Measurements from ENCODE around the gene RNF17.
"Not testable (repeated sequence)": the region's sequence is repeated elsewhere in the genome, so short reads cannot be mapped to it uniquely, and the experiment has no call there.

Gene RNF17

DNA sequence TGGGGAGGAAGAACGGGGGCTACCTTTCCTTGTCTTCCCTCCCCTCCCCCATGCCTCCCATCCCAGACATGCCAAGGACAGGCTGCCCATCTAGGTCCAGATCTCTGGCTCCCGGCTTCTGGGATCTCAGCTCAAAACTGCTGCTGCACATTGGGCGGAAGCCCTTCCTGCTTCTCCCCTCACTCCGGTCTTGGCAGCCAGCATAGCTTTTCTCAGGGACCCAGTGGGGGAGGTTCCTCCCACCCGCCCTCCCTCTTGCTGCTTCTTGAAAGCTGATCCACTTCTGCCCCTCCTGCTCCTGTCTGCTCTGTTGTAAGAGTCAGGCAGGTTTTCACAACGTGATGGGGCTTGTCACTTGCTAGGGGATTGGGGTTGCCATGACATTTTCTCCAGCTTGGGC, 21.7 kb upstream of the RNF17 start:
- in situ Hi-C loops (cut with MboI; ENCODE audit: low sequenced_read_pairs): no loop called here

DNA sequence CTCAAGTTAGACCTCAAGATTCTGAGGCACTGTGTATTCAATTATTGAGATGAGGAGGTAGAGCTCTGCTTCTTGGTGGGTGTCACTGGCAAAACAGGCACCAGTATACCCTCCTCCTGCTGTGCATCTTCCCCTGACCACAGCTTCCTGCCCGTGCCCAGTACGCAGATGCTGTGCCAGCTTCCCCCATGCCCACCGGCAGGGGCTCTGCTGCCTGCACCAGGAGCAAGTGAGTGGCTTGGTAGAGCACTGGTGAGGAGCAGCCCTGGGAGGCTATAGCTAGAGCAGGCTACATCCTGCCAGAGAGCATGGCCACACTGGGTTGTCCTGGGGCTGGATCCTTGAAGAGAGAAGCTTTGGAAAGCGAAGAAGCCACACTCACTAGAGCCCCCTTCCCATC, 21.0 kb upstream of the RNF17 start:
- in situ Hi-C loops (cut with MboI; ENCODE audit: low sequenced_read_pairs): no loop called here

GRCh38 chr13:24744247-24744646, 19.7 kb upstream of the RNF17 start:
- in situ Hi-C loops (cut with MboI; ENCODE audit: low sequenced_read_pairs): no loop called here

- in situ Hi-C loops (cut with MboI; ENCODE audit: low sequenced_read_pairs): no loop called here
These were observed 18.5 kb upstream of the RNF17 start for GRCh38 chr13:24745516-24745860.

GRCh38 chr13:24745861-24746617, 17.9 kb upstream of the RNF17 start:
- in situ Hi-C loops (cut with MboI; ENCODE audit: low sequenced_read_pairs): no loop called here

- in situ Hi-C loops (cut with MboI; ENCODE audit: low sequenced_read_pairs): no loop called here
These were observed 17.2 kb upstream of the RNF17 start for GRCh38 chr13:24746618-24747247.

DNA sequence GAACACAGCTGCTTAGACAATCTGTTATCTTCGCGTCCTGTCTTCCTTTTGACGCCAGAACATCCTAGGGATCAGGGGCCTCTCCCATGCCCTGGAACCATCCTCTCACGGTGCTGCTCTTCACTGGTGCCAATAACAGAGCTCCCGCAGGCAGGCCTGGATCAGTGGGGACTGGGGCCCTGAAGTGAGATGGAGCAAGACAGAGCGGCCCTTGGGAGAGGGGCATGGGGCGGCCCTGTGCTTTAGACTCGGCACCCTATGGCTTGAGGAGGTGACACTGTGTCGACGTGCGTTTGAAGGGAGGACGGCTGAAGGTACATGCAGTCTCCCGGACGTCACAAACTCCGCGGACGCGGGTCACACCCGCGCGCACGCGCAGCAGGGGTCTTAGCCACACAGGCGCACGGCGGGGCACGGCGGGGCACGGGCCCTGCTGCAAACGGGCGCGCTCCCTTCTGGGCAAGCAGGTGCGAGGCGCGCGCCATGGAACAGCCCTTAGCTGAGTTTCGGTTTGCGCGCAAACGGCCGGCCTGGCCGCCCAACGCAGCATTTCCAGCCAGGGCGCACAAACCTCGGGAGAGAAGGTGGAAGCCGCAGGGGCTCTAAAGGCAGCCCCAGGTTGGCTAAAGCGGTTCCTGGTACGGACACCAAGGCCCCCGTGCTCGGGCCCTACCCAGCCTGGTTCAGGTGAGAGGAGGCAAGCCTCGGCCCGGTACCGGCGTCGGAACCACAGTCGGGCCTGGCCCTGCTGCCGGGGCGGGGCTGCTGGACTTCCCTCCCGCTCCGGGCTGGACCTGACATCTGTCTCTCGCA, 16.5 kb upstream of the RNF17 start:
- in situ Hi-C loops (cut with MboI; ENCODE audit: low sequenced_read_pairs): no loop called here

DNA sequence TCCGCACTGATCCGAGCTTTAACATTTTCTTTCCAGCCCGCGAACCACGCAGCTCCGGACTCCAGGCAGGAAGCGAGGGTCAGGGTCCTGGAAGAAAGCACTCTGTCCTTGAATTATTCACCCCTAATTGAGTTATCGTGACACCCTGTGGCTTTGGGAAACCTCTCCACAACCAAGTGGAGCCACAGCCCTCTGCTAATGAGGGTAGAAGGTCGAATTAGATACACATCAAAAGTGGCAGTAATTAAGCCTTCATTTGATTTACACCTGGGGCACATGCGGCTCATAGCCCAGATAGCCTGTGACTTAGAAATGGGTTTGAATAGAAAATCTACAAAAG, 15.9 kb upstream of the RNF17 start:
- in situ Hi-C loops (cut with MboI; ENCODE audit: low sequenced_read_pairs): no loop called here

GRCh38 chr13:24759197-24759596, 4.8 kb upstream of the RNF17 start:
- in situ Hi-C loops (cut with MboI; ENCODE audit: low sequenced_read_pairs): no loop called here

GRCh38 chr13:24764276-24764630, 284 bp downstream of the RNF17 start:
- in situ Hi-C loops (cut with MboI; ENCODE audit: low sequenced_read_pairs): no loop called here

- in situ Hi-C loops (cut with MboI; ENCODE audit: low sequenced_read_pairs): no loop called here
These were observed 13.2 kb downstream of the RNF17 start for GRCh38 chr13:24777171-24777570.

GRCh38 chr13:24784319-24784718, 20.4 kb downstream of the RNF17 start:
- in situ Hi-C loops (cut with MboI; ENCODE audit: low sequenced_read_pairs): no loop called here

DNA sequence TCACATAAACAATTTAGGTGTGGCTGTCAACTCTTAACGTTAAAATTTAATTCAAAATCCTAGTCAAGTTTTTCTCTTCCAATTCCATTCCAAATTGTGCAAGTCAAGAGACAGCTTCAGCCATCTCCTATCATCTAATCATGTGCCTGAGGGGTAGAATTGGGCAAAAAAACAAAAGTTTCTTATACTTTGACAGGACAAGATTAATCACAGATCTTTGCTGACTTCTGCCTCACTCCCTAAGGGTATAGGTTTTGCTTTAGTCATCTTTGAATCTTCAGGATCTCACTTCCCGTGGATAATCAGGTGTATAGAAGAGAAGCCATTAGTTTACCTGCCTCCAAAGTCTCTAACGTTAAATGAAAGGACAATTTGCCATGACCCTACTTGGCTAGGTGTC, 24.6 kb downstream of the RNF17 start:
- in situ Hi-C loops (cut with MboI; ENCODE audit: low sequenced_read_pairs): no loop called here

DNA sequence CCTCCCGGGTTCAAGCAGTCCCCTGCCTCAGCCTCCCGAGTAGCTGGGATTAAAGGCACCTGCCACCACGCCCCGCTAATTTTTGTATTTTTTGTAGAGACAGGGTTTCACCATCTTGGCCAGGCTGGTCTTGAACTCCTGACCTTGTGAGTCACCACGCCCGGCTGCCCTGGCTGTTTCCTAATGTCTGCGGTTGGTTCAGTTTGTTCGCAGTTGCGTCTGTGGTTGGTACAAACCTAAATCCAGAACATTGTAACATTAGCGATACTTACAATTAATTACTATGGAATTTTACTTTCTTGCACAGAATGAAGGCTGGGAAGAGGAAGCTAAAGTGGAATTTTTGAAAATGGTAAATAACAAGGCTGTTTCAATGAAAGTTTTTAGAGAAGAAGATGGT, 38.1 kb downstream of the RNF17 start:
- in situ Hi-C loops (cut with MboI; ENCODE audit: low sequenced_read_pairs): no loop called here

DNA sequence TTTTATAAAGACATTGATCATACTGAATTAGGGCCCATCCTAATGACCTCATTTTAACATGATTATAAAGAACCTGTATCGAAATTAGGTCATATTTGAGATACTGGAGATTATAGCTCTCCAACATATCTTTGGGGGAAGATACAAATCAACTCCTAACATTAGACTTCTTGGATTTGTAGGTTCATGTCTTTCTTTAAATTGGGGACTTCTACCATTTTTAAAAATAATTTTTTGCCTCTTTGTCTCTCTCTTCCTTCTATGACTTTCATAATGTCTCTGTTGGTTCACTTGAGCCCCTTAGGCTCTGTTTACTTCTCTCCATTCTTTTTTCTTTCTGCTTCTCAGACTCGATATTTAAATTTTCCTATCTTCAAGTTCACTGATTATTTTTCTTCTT, 57.2 kb downstream of the RNF17 start:
- in situ Hi-C loops (cut with MboI; ENCODE audit: low sequenced_read_pairs): no loop called here

DNA sequence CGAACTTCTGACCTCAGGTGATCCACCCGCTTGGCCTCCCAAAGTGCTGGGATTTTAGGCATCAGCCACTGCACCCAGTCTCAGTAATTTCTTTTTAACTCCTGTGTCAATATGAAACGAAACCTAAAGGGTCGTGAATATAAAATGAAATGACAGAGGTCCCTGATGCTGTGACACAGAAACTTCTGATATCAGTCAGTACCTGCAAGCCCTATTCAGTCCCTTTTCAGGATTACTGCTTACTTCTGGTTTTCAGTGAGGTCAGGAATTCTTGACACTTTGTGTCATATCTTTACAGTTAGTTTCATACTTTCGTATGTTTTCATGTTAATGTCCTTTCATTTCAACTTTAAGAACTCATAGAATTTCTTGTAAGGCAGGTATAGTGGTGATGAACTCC, 58.7 kb downstream of the RNF17 start:
- in situ Hi-C loops (cut with MboI; ENCODE audit: low sequenced_read_pairs): no loop called here

DNA sequence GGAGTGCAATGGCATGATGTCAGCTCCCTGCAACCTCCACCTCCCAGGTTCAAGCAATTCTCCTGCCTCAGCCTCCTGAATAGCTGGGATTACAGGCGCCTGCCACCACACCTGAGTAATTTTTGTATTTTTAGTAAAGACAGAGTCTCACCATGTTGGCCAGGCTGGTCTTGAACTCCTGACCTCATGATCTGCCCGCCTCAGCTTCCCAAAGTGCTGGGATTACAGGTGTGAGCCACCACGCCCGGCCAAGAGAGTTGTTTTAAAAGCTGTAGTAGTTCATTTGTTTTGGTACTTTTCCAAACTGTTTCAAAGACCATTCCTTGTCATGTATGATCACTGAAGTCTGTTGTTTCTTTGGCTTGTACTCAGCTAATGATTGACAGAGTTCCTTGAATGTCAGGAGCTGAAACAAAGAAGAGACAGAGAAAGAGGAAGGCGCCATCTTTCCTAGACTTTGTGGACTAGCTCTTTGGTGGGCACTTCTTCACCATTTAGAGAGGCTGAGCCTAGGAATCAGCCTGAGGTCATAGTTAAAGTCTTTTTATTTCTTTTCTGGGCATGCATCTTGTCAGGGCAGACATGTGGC, 59.2 kb downstream of the RNF17 start:
- in situ Hi-C loops (cut with MboI; ENCODE audit: low sequenced_read_pairs): not testable (repeated sequence)

DNA sequence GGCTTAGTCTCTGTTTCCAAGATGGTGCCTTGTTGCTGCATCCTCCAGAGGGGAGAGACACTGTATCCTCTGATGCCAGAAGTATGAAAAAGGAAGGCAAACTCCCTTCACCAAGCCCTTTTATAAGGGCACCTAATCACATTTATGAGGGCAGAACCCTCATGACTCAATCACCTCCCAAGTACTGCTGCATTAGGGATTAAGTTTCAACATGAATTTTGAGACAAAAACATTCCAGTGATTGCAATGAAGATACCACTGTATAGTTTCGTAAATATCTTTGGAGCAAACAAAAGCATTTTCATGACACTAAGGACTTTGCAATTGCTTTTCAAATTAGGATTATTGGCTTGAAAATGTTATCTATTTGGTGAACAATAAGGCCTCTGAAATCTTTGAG, 63.8 kb downstream of the RNF17 start:
- in situ Hi-C loops (cut with MboI; ENCODE audit: low sequenced_read_pairs): no loop called here

- in situ Hi-C loops (cut with MboI; ENCODE audit: low sequenced_read_pairs): no loop called here
These were observed 71.0 kb downstream of the RNF17 start for GRCh38 chr13:24834902-24835510.

DNA sequence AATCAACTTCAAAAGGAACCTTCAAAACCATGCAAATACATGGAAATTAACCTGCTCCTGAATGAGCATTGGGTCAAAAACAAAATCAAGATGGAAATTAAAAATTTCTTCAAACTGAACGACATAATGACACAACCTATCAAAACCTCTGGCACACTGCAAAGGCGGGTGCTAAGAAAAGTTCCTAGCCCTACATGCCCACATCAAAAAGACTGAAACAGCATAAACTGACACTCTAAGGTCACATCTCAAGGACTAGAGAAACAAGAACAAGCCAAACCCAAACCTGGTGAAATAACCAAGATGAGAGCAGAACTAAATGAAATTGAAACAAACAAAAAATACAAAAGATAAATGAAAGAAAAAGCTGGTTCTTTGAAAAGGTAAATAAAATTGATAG, 73.6 kb downstream of the RNF17 start:
- in situ Hi-C loops (cut with MboI; ENCODE audit: low sequenced_read_pairs): not testable (repeated sequence)

DNA sequence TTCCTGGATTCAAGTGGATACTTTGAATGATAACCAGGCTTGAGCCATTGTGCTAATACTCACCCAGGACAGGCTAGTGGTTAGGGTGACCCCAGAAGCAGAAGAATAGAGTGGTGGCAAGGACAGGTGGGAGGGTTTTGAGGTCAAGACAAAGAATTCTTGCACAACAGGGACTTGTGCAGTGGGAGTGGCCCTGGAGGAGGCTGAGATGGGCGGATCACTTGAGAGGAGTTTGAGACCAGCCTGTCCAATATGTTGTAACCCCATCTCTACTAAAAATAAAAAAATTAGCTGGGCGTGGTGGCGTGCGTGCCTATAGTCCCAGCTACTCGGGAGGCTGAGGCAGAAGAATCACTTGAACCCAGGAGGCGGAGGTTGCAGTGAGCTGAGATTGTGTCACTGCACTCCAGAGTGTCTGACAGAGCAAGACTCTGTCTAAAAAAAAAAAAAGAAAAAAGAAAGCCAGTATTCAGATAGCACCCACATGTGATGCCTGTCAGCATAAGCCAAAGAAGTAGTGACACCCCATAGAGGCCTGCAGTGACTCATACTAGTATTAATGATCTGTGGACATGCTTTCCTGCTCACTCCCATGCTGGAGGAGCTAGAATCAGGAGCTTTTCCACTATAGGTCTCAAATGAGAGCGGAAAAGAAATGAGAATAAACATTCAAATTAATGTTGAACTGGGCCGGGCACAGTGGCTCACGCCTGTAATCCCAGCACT, 78.7 kb downstream of the RNF17 start:
- in situ Hi-C loops (cut with MboI; ENCODE audit: low sequenced_read_pairs): no loop called here
